Body of pancreas (tissue), 4 donors: ENCODE results near the gene SPAG9. TPM values are rescaled to one million over a fixed set of nuclear protein-coding genes. Genes with fewer than 3 reads are reported as not detected.

ENCODE experiments used
- ATAC-seq: fragments of 150-250 bp; one replicate; pipeline ENCODE4 v1.9.1; 2016
- DNase-seq, 4 donors: peaks; one replicate each; pipeline ENCODE4 v3.0.0-alpha.2; 2019
- H3K27ac ChIP-seq, 4 donors: fragments of 200-600 bp; sonication (generic); 1 replicate in 3 of 4; 2 replicates in 1 of 4; pipeline versions ENCODE4 v1.5.1 to v1.6.1; 2016 to 2019; ENCODE audit warnings: mild to moderate bottlenecking in 1 of 4, mixed read lengths in 1 of 4, moderate library complexity in 1 of 4
- H3K27me3 ChIP-seq, 2 donors: fragments of 200-600 bp; sonication (generic); one replicate each; pipeline ENCODE4 v1.6.0; 2016; ENCODE audit warnings: mild to moderate bottlenecking in 1 of 2
- H3K36me3 ChIP-seq, 2 donors: fragments of 200-600 bp; sonication (generic); replicated peaks in 1 of 2; 2 replicates each; pipeline ENCODE4 v1.5.1; 2016; ENCODE audit warnings: low read depth in 2 of 2; ENCODE audit not compliant: insufficient read depth in 1 of 2
- H3K4me1 ChIP-seq: fragments of 200-600 bp; sonication (generic); one replicate; pipeline ENCODE4 v1.6.0; 2016
- H3K4me3 ChIP-seq, 2 donors: fragments of 200-600 bp; sonication (generic); 1 replicate in 1 of 2; 2 replicates in 1 of 2; pipeline ENCODE4 v1.5.1; 2016 to 2019
- H3K9me3 ChIP-seq, 3 donors: fragments of 200-600 bp; sonication (generic); 1 replicate in 2 of 3; 2 replicates in 1 of 3; pipeline ENCODE4 v1.5.1; 2016
- CTCF ChIP-seq, 7 experiments: fragments of 450-650 bp in 4 of 7; fragments of 200-600 bp in 3 of 7; sonication (generic) in 3 of 7; IDR thresholded peaks; one replicate each; pipeline ENCODE4 v1.5.1; 2016 to 2019; ENCODE audit warnings: antibody characterized with exemption in 7 of 7
- POLR2A ChIP-seq, 3 donors: fragments of 450-650 bp; IDR thresholded peaks; one replicate each; pipeline ENCODE4 v1.6.1; 2016; ENCODE audit warnings: antibody characterized with exemption in 3 of 3, mild to moderate bottlenecking in 2 of 3
- WGBS, 2 donors: methylation state at CpG; one replicate each; pipeline ENCODE4 v1.1.5; 2017; 5-methylcytosine and 5-hydroxymethylcytosine counted together
- intact Hi-C: fragments of 100-400 bp; cut with DNase I; formaldehyde crosslinking; loops from one replicate; pipeline ENCODE4 v1.15.1; 2023
- total RNA-seq, 2 donors: library from RNA; depleted of rRNA; stranded (reverse); fragments of >200 nt; gene quantifications; one replicate each; pipeline ENCODE4 v1.1.0, GENCODE V29; 2016

The SPAG9 gene
- total RNA-seq, 2 donors from 2014 or later, result 49.8 to 76.8 TPM

GRCh38 chr17:50935996-50936266 is 184.7 kb downstream of the SPAG9 start:
- no peaks in the 10 kb centered on the region for H3K9me3 ChIP-seq

GRCh38 chr17:50935221-50935995 is 185.3 kb downstream of the SPAG9 start:
- peak overlapping the region; percentile 84 to 100 (median 99) for H3K27ac ChIP-seq
- peaks cover 59% of the 10 kb centered on the region for H3K4me1 ChIP-seq

More at GRCh38 chr17:50935996-50936266, 184.7 kb downstream of the SPAG9 start:
- TF ChIP-seq POLR2A (IDR thresholded peaks at IDR 0.05) (no peak), CTCF (IDR thresholded peaks at IDR 0.05) (no peak)
- ATAC-seq (no peak), DNase-seq (no peak)
- Histone ChIP-seq H3K27me3 (no peaks in the 10 kb centered on the region), H3K4me1 (peaks cover 56% of the 10 kb centered on the region), H3K27ac (peak overlapping the region; percentile 84 to 100 (median 99)), H3K36me3 (no peaks in the 10 kb centered on the region), H3K4me3 (no peak overlapping the region)
- intact Hi-C loops, result no loop called here
- WGBS, 2 donors, result 25 to 46% methylated on average over 5 of the region's 5 CpGs

GRCh38 chr17:50934672-50935220 is 185.9 kb downstream of the SPAG9 start:
- no peak overlapping the region for H3K4me3 ChIP-seq
- DNase-seq (peak in 1 of 4 donors; percentile 54), ATAC-seq (no peak)
- no peaks in the 10 kb centered on the region for H3K27me3 ChIP-seq
- H3K4me1 ChIP-seq, result peaks cover 56% of the 10 kb centered on the region
- H3K27ac ChIP-seq, result peak overlapping the region; percentile 84 to 100 (median 99)
- intact Hi-C loops, result no loop called here
- no peaks in the 10 kb centered on the region for H3K9me3 ChIP-seq
- TF ChIP-seq CTCF (IDR thresholded peaks at IDR 0.05), result no peak
- no peak for TF ChIP-seq POLR2A (IDR thresholded peaks at IDR 0.05)
- WGBS, 2 donors, result 84 to 90% methylated on average over 13 to 15 of the region's 15 CpGs
- H3K36me3 ChIP-seq, result no peaks in the 10 kb centered on the region

More at GRCh38 chr17:50935221-50935995, 185.3 kb downstream of the SPAG9 start:
- no peaks in the 10 kb centered on the region for H3K36me3 ChIP-seq
- no peaks in the 10 kb centered on the region for H3K27me3 ChIP-seq
- 6 to 15% methylated on average over 11 to 16 of the region's 16 CpGs for WGBS, 2 donors
- H3K4me3 ChIP-seq, result no peak overlapping the region
- TF ChIP-seq CTCF (IDR thresholded peaks at IDR 0.05) (peak in 2 of 7 experiments; percentile 2 to 12), POLR2A (IDR thresholded peaks at IDR 0.05) (peak in 2 of 3 donors; percentile 75 to 84)
- H3K9me3 ChIP-seq, result no peaks in the 10 kb centered on the region
- DNase-seq (peak; percentile 97 to 98 (median 98)), ATAC-seq (peak; percentile 83)
- intact Hi-C loops, result no loop called here

- Histone ChIP-seq H3K27me3 (no peaks in the 10 kb centered on the region), H3K4me1 (peaks cover 53% of the 10 kb centered on the region), H3K27ac (peak overlapping the region; percentile 84 to 100 (median 99)), H3K9me3 (no peaks in the 10 kb centered on the region), H3K36me3 (no peaks in the 10 kb centered on the region), H3K4me3 (no peak overlapping the region)
- DNase-seq (peak; percentile 65 to 85 (median 78)), ATAC-seq (no peak)
- TF ChIP-seq POLR2A (IDR thresholded peaks at IDR 0.05) (peak in 1 of 3 donors; percentile 23), CTCF (IDR thresholded peaks at IDR 0.05) (no peak)
- WGBS, 2 donors, result 36 to 48% methylated on average over 4 of the region's 4 CpGs
- intact Hi-C loops, result no loop called here
Measured at GRCh38 chr17:50934161-50934560, 186.5 kb downstream of the SPAG9 start.
